CD14-positive monocyte (primary cell): Measurements from ENCODE around the gene BOC. TPM values are rescaled to one million over a fixed set of nuclear protein-coding genes. Genes with fewer than 3 reads are reported as not detected.

Experiments
- DNase-seq, 3 donors: peaks; one replicate each; pipeline ENCODE4 v3.0.0-alpha.2; 2011 to 2022
- H2AFZ ChIP-seq: 2 replicates; pipeline ENCODE4 v1.6.0; 2012; ENCODE audit warnings: mild to moderate bottlenecking, low read depth, low read length, inconsistent platforms; ENCODE audit not compliant: insufficient read depth, poor library complexity, severe bottlenecking
- H3K27ac ChIP-seq, 2 donors: 1 replicate in 1 of 2; 2 replicates in 1 of 2; pipeline ENCODE4 v1.5.1; 2012 to 2013; ENCODE audit warnings: low read length in 2 of 2, control low read depth in 1 of 2, inconsistent platforms in 1 of 2, low read depth in 1 of 2, mild to moderate bottlenecking in 1 of 2
- H3K27me3 ChIP-seq, 2 donors: one replicate each; pipeline versions ENCODE4 v1.6.0 to v1.6.1; 2011 to 2013; ENCODE audit warnings: low read length in 2 of 2; ENCODE audit not compliant: control insufficient read depth in 2 of 2, insufficient read depth in 2 of 2
- H3K36me3 ChIP-seq, 2 donors: replicated peaks in 1 of 2; 1 replicate in 1 of 2; 2 replicates in 1 of 2; pipeline versions ENCODE4 v1.5.1 to v1.6.1; 2012 to 2013; ENCODE audit warnings: low read length in 2 of 2, control low read depth in 1 of 2, inconsistent platforms in 1 of 2, mild to moderate bottlenecking in 1 of 2; ENCODE audit not compliant: insufficient read depth in 2 of 2, control insufficient read depth in 1 of 2
- H3K4me1 ChIP-seq, 2 donors: 1 replicate in 1 of 2; 2 replicates in 1 of 2; pipeline versions ENCODE4 v1.5.1 to v1.6.1; 2012 to 2013; ENCODE audit warnings: low read length in 2 of 2, control low read depth in 1 of 2, inconsistent platforms in 1 of 2, mild to moderate bottlenecking in 1 of 2, moderate library complexity in 1 of 2; ENCODE audit not compliant: insufficient read depth in 2 of 2, control insufficient read depth in 1 of 2
- H3K4me2 ChIP-seq: replicated peaks from 2 replicates; pipeline ENCODE3; 2012; ENCODE audit warnings: low read length, moderate library complexity, mild to moderate bottlenecking; ENCODE audit not compliant: poor library complexity, severe bottlenecking; ENCODE audit errors: extremely low read depth
- H3K4me3 ChIP-seq, 3 experiments: fragments of 200-600 bp in 1 of 3; sonication (generic) in 1 of 3; replicated peaks in 1 of 3; 1 replicate in 2 of 3; 2 replicates in 1 of 3; pipeline ENCODE4 v1.5.1; 2011 to 2013; ENCODE audit warnings: low read length in 3 of 3, mild to moderate bottlenecking in 3 of 3, control low read depth in 2 of 3, low read depth in 2 of 3, inconsistent platforms in 1 of 3, moderate library complexity in 1 of 3
- H3K79me2 ChIP-seq: 2 replicates; pipeline ENCODE4 v1.6.0; 2012; ENCODE audit warnings: mild to moderate bottlenecking, control low read depth, inconsistent platforms, low read length, moderate library complexity; ENCODE audit not compliant: insufficient read depth
- H3K9ac ChIP-seq: 2 replicates; pipeline ENCODE4 v1.6.0; 2017; ENCODE audit warnings: low read length, mild to moderate bottlenecking; ENCODE audit not compliant: insufficient read depth, poor library complexity, severe bottlenecking
- H3K9me3 ChIP-seq, 2 donors: replicated peaks in 1 of 2; 1 replicate in 1 of 2; 2 replicates in 1 of 2; pipeline versions ENCODE4 v1.5.1 to v1.6.1; 2012 to 2013; ENCODE audit warnings: low read length in 2 of 2, control low read depth in 1 of 2; ENCODE audit not compliant: control insufficient read depth in 1 of 2, insufficient read depth in 1 of 2
- H4K20me1 ChIP-seq: 2 replicates; pipeline ENCODE4 v1.6.0; 2012; ENCODE audit warnings: mild to moderate bottlenecking, low read length, control low read depth, moderate library complexity; ENCODE audit not compliant: insufficient read depth
- H3K27ac Mint-ChIP-seq, 7 donors: one replicate each; pipeline ENCODE4 v1.8.0; 2020; ENCODE audit warnings: mild to moderate bottlenecking in 7 of 7, mixed read lengths in 7 of 7, moderate library complexity in 6 of 7, inconsistent platforms in 2 of 7
- H3K27me3 Mint-ChIP-seq, 3 donors: one replicate each; pipeline ENCODE4 v1.8.0; 2021 to 2022; ENCODE audit warnings: low read depth in 3 of 3, mild to moderate bottlenecking in 3 of 3, mixed read lengths in 3 of 3, moderate library complexity in 3 of 3, inconsistent platforms in 1 of 3
- H3K36me3 Mint-ChIP-seq, 2 donors: one replicate each; pipeline ENCODE4 v1.8.0; 2020; ENCODE audit warnings: mixed read lengths in 2 of 2, inconsistent platforms in 1 of 2, mild to moderate bottlenecking in 1 of 2
- H3K4me1 Mint-ChIP-seq: one replicate; pipeline ENCODE4 v1.8.0; 2020; ENCODE audit warnings: mild to moderate bottlenecking, mixed read lengths
- H3K4me3 Mint-ChIP-seq, 2 donors: one replicate each; pipeline ENCODE4 v1.8.0; 2020; ENCODE audit warnings: mild to moderate bottlenecking in 2 of 2, mixed read lengths in 2 of 2, moderate library complexity in 1 of 2
- H3K9me3 Mint-ChIP-seq, 7 donors: one replicate each; pipeline ENCODE4 v1.8.0; 2020 to 2022; ENCODE audit warnings: mixed read lengths in 7 of 7, mild to moderate bottlenecking in 6 of 7, moderate library complexity in 6 of 7, inconsistent platforms in 2 of 7
- WGBS: methylation state at CpG from one replicate; pipeline ENCODE4 v1.1.5; 2013; ENCODE audit warnings: missing lambda C conversion rate; ENCODE audit not compliant: insufficient coverage; 5-methylcytosine and 5-hydroxymethylcytosine counted together
- intact Hi-C, 2 donors: fragments of 100-400 bp; cut with micrococcal nuclease; formaldehyde crosslinking; loops; one replicate each; pipeline versions ENCODE4 v1.15.0 to v1.15.1; 2023
- polyA plus RNA-seq, 3 donors: library from polyadenylated mRNA; depleted of rRNA in 1 of 3; unstranded in 2 of 3; stranded (reverse) in 1 of 3; fragments of 300-500 nt in 2 of 3; fragments of >200 nt in 1 of 3; fragmentation: Illumina TruSeq in 2 of 3; gene quantifications; 1 replicate in 2 of 3; 2 replicates in 1 of 3; pipeline ENCODE4 v1.2.3, GENCODE V29; 2012 to 2021
- TF ChIP-seq, protein P1 (sequence below): fragments of 200-600 bp; IDR thresholded peaks from one replicate; pipeline ENCODE4 v1.8.0; 2022; ENCODE audit warnings: antibody characterized with exemption, mild to moderate bottlenecking

Gene BOC
- polyA plus RNA-seq, 3 donors, result not detected

DNA sequence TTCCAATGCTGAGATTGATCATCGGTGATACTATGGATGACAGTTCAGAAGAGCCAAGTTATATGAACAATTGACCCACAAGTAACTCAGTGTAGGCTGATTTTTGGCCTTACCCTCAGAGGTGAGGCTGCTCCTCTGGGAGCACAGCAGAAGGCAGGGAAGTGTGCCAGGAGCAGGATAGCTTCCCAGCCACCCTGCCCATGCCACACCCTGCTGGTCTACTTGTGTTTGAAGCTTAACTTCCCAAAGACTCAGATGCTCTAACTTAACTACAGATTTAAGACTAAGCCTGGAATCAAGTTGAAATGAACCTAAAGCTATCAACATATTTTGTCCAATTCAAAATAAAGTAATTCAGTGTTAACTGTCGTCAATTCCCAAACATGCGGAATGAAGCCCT lies 77.5 kb downstream of the BOC start:
- Mint-ChIP-seq H3K27me3 (peaks cover 2 to 6% (median 5%) of the 10 kb centered on the region in 3 donors), H3K4me3 (no peak overlapping the region), H3K27ac (no peak overlapping the region), H3K4me1 (peaks cover 12% of the 10 kb centered on the region), H3K9me3 (no peaks in the 10 kb centered on the region), H3K36me3 (no peaks in the 10 kb centered on the region)
- H3K9ac ChIP-seq, result no peak overlapping the region
- H3K9me3 ChIP-seq, result no peaks in the 10 kb centered on the region
- peaks cover 0 to 9% of the 10 kb centered on the region in 2 donors for H3K4me1 ChIP-seq
- H3K79me2 ChIP-seq, result no peaks in the 10 kb centered on the region
- H2AFZ ChIP-seq, result no peak overlapping the region
- H3K4me3 ChIP-seq, result no peak overlapping the region
- DNase-seq, result no peak
- no peaks in the 10 kb centered on the region for H3K36me3 ChIP-seq
- no peak overlapping the region for H3K27ac ChIP-seq
- H4K20me1 ChIP-seq, result no peaks in the 10 kb centered on the region
- no peak overlapping the region for H3K4me2 ChIP-seq
- H3K27me3 ChIP-seq, result no peaks in the 10 kb centered on the region
- TF ChIP-seq, protein P1, sequence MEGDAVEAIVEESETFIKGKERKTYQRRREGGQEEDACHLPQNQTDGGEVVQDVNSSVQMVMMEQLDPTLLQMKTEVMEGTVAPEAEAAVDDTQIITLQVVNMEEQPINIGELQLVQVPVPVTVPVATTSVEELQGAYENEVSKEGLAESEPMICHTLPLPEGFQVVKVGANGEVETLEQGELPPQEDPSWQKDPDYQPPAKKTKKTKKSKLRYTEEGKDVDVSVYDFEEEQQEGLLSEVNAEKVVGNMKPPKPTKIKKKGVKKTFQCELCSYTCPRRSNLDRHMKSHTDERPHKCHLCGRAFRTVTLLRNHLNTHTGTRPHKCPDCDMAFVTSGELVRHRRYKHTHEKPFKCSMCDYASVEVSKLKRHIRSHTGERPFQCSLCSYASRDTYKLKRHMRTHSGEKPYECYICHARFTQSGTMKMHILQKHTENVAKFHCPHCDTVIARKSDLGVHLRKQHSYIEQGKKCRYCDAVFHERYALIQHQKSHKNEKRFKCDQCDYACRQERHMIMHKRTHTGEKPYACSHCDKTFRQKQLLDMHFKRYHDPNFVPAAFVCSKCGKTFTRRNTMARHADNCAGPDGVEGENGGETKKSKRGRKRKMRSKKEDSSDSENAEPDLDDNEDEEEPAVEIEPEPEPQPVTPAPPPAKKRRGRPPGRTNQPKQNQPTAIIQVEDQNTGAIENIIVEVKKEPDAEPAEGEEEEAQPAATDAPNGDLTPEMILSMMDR, result no peak
- intact Hi-C loops, result loop anchor here (1.0 to 2.0 kb wide), 2 partner anchors 238 kb away; no protein-coding TSS in a partner anchor
- WGBS, result 100% methylated on average over 1 of the region's 3 CpGs

DNA sequence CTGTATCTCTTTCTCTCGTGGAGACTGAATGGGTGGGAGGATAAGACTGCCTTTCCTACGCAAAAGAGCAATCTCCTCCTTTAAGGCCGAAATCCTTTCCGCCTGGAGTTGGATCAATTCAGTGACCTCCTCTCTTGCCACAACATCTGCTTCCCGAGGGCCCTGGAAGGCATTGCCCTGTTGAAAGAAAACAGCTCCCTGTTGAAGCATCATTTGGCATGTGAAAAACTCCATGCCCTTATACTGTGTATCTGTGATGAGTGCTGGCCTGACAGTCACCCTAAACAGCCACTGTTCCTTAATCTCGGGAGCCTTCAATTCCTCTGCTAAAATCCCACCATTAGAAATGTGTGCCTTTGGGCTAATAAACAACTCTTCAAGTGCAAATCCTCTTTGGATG lies 80.2 kb downstream of the BOC start:
- H3K4me2 ChIP-seq, result no peak overlapping the region
- H3K27me3 ChIP-seq, result no peaks in the 10 kb centered on the region
- H3K79me2 ChIP-seq, result no peaks in the 10 kb centered on the region
- Mint-ChIP-seq H3K4me1 (peaks cover 12% of the 10 kb centered on the region), H3K9me3 (no peaks in the 10 kb centered on the region), H3K27ac (no peak overlapping the region), H3K36me3 (no peaks in the 10 kb centered on the region), H3K27me3 (peaks cover 0 to 2% (median 2%) of the 10 kb centered on the region in 3 donors), H3K4me3 (no peak overlapping the region)
- H3K36me3 ChIP-seq, result no peaks in the 10 kb centered on the region
- H3K9me3 ChIP-seq, result no peaks in the 10 kb centered on the region
- H3K4me3 ChIP-seq, result no peak overlapping the region
- 100% methylated on average over 2 of the region's 6 CpGs for WGBS
- H3K9ac ChIP-seq, result no peak overlapping the region
- H3K27ac ChIP-seq, result no peak overlapping the region
- no peaks in the 10 kb centered on the region for H4K20me1 ChIP-seq
- TF ChIP-seq, protein P1, result no peak
- H3K4me1 ChIP-seq, result peaks cover 0 to 9% of the 10 kb centered on the region in 2 donors
- no peak overlapping the region for H2AFZ ChIP-seq
- DNase-seq, result no peak
- intact Hi-C loops, result no loop called here
